Measurements from ENCODE around the gene AKIP1.
"Not testable (repeated sequence)": the region's sequence is repeated elsewhere in the genome, so short reads cannot be mapped to it uniquely, and the experiment has no call there.

The AKIP1 gene, protein sequence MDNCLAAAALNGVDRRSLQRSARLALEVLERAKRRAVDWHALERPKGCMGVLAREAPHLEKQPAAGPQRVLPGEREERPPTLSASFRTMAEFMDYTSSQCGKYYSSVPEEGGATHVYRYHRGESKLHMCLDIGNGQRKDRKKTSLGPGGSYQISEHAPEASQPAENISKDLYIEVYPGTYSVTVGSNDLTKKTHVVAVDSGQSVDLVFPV

DNA sequence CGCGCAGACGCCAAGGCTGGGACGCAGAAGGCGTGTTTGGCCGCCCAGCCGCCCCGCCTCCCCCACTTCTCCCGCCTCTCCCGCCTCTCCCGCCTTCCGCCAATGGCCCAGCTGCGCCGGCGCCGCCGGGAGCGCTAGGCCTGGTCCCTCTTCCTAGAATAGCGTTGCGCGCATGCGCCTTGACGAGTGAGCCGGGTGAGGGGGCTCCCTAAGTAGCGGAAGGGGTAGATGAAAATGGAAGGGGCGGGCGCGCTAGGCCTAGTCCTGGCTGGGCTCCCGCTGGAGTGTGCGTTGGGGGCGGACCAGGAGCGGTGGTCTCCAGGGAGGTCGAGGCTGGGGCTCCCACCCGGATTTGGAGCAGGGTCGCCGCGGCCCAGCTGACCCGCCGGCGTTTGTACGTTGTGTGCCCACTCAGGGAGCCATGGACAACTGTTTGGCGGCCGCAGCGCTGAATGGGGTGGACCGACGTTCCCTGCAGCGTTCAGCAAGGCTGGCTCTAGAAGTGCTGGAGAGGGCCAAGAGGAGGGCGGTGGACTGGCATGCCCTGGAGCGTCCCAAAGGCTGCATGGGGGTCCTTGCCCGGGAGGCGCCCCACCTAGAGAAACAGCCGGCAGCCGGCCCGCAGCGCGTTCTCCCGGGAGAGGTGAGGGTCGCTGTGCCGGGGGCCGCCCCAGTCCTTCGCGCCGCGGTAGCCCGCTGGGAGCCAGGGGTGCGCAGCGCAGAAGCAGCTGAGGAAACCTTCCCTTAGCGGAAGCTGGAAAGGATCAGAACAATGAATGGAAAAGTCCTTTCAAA is at the start of gene AKIP1:
AKIP1 (plus strand) TSS at position 161 of the 795 bp plus-strand sequence; CDS start at position 422, 261 bp downstream.
- DNase-seq, result peak; percentile 86 to 93

DNA sequence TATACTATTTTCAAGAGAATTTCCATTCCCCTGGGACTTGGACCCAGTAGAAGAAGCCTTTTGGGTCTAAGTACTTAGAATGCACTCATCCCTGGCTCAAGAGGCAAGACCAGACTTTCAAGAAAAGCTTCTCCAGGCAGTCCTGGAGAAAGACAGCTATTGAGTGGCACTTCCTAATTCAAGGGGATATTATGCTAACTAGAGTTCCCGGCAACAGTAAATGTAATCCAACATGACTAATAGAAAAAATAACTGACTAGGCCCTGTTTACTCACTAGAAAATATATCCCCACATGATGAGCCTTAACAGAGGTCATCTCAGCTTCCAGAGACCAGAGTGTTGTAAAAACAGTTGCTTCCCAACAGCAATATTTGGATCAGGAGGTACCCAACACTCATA is 47.2 kb upstream of the AKIP1 start:
- no peak for DNase-seq

DNA sequence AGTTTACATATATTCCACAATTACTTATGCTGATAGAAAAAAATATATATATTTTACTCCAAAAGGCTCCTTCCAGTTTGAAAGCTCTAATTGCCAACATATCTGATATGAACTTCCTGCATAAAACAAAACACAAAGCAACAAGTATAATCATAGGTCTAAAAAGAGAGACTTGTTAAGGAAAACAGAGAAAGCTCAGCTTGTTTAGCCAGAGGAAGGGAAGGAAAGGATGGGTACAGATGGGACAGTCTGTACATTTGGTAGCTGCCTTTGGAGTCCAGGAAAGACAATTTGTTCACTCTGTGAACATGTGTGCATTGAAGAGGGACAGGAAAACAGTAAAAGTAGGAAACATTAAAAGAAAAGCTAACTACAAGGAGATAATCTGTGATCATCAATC is 45.7 kb upstream of the AKIP1 start:
- DNase-seq, result no peak

DNA sequence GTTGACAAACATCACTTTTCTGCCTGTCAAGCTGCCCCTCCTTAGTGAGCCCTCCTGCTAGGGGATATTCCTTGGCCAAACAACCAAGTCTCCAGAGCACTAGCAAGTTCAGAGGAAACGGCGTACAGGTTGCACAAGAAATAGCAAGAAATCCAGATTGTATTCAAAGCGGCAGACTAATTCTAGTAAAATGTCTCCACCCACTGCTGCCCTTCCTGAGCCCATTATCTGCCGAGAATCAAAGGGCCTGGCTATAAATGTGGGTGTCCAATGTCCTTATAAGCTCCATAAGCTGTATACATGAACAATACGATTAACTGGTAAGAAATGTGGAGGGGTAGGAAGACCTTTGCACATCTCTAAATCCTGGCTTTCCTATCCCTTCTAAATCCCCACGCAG is 44.0 kb upstream of the AKIP1 start:
- no peak for DNase-seq

DNA sequence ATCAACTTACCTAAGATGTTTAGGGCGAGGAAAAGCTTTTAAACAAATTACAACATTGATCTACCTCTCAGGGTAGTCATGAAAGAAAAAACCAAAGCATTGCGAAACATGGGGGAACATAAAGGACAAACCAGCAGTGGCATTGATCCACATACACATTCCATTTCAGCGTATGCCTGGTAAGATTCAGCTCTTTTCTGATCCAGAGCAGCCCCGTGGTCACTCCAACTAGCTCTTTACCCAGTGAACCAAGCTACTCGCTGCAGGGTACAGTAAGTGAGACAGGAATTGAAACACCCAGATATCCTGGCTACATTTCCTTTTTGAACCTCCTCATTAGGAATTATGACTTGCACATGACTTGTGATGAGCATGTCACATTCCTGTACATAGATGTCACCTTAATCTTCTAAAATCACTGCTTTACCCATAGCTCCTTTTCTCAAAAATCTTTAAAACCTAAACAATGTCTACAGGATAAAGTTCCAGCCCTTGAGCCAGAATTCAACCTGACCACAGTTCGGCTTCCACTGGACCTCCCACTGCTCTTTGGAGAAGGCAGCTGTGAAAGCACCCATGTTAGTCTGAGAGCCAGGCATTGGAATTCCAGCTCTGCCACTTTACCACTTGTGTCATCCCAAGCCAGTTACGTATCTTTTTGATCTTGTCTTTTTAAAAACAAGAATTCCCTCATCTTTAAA is 42.9 kb upstream of the AKIP1 start:
- no peak for DNase-seq

DNA sequence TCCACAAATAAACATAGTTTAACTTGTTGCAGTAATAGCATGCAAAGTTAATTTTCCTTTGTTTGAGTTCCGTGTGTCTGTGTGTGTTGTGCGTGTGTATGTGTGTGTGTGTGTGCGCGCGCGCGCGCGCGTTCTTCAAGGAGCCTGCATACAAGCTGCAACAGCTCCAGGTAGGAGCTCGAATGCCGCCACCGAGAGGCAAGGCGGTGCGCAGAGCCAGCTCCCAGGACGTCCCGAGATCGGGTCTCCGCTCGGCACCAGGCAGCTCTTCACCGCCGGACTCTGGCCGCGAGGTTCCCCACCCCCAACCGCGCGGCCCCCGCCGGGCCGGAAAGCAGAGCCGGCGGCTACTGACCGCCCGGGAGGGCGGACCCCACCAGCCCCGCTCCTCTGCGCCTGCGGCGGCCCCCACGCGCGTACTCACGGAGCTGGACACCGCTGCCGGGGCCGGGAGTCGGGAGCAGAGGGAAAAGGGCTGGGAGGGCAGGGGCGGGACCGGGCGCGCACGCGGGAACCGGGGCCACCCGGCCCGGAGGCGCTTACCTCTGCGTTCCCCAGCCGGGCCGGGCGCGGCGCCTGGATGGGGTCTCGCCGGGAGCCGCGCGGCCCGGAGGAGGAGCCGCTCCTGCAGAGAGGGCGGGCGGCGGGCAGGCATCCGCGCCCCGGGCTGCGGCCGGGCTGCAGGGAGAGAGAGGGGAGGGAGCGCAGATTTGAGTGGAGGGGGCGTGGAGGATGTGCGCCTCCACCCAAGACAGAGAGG is 40.4 kb upstream of the AKIP1 start:
- peak in 1 of 2 donors; percentile 41 for DNase-seq

DNA sequence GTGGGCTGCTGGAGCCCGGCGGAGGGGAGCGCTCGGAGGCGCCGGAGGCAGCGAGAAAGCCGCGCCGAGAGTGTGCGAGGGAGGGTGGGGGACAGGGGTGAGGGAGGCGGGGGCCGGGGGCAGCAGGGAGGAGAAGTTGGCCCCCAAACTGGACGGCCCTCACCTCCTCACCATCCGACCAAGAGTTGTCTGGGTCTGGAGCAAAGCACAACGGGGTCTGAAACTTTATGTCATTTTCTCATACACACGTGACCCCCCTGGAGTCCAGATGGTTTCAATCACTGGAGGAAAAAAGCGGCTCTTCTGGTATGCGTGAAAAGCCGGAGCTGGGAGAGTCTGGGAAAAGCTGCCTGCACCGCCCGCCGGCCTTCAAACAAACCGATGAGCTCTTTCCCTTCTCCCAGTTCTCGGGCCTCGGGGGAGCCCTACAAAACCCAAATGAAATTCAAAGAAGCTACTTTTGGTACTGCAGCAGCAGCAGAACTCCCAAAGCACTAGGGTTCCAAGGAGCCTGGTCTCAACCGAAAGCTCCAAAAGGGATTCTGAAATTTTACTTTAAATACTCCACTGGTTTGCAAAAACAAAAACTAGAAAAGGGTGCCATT is 39.7 kb upstream of the AKIP1 start:
- DNase-seq, result no peak

DNA sequence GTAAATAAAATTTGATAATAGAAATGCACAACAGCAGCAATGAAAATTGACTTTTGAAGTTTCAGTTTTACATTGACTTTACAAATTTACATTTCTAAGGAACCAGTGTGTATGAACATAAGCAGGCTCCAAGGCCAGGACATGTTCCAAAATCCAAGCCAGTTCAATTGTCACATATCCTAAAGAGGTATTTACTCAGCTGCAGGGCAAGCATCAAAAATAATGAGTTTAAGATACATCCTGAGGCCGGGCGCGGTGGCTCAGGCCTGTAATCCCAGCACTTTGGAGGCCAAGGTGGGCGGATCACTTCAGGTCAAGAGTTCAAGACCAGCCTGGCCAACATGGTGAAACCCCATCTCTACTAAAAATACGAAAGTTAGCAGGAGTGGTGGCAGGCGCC is 39.0 kb upstream of the AKIP1 start:
- DNase-seq, result no peak

DNA sequence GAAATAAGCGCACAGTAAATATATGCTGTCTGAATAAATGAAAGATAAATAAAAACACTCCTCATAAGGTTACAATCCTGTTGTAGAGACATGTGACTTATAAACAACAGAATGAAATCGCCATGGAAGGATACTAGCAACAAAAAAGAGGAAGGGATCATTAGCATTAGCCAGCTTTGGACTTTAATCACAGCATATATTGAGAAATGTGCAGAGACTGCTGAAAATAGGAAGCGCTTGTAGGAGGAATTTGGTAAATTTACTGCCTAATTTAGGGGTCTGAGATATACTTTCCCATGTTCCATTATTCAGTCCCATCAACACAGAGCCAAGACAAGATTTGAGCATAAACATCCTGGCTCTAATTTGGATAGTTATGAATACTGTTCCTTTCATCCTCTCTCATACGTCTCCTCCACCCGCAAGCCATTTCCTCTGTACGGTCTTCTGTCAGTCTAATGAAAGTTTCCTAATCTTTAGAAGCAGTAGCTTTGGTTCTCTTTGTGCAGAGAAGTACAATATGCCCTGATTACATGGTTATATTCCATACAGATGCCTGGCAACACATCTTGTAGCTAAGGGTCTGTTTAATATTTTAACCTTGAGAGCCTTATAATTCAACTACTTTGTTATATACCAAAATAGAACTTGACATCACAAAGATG is 37.1 kb upstream of the AKIP1 start:
- DNase-seq, result no peak

DNA sequence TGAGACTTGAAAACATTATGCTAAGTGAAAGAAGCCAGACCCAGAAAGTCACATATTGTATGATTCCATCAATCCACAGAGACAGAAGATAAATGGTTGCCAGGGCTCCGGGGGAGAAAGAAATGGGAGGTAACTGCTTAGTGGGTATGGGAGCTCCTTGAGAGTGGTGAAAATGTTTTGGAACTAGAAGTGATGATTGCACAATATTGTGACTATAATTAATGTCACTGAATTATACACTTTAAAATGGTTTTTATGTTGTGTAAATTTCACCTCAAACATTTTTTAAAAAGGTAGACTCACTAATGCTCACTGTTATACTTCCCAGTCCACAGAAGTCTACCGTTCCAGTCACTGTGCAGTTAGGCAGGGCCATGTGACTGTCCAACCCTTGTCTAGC is 32.2 kb upstream of the AKIP1 start:
- DNase-seq, result no peak

DNA sequence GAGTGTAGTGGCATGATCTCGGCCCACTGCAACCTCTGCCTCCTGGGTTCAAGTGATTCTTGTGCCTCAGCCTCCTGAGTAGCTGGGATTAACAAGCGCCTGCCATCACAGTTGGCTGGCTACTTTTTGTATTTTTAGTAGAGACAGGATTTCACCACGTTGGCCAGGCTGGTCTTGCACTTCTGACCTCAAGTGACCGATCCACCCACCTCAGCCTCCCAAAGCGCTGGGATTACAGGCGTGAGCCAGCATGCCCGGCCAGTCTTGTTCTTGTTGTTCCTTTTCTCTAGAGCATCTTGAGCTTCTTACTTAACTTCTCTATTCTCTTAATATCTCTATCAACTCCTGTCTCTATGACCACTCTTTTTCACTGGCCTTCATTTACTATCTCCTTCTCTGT is 29.4 kb upstream of the AKIP1 start:
- not testable (repeated sequence) for DNase-seq

DNA sequence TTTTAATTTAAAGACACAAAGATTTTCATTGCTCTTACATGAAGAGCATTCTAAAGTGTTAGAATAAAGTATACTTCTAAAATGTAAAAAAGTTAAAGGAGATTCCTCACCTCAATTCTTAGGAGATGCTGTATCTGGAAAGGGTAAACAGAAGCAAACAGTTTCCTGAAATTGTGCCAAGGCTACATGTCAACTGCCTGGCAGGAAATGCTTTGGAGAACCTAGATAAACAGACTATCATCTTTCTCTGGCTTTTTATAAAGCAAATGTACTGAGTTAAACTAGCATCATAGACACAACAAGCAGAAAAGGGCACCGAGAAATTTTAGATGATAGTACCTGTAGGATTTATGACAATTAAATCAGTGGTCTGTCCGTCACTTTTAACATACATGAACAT is 24.7 kb upstream of the AKIP1 start:
- no peak for DNase-seq

DNA sequence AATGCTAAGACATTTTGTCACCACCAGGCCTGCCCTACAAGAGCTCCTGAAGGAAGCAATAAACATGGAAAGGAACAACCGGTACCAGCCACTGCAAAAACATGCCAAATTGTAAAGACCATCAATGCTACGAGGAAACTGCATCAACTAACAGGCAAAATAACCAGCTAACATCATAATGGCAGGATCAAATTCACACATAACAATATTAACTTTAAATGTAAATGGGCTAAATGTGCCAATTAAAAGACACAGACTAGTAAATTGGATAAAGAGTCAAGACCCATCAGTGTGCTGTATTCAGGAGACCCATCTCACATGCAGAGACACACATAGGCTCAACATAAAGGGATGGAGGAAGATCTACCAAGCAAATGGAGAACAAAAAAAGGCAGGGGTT is 19.8 kb upstream of the AKIP1 start:
- not testable (repeated sequence) for DNase-seq

DNA sequence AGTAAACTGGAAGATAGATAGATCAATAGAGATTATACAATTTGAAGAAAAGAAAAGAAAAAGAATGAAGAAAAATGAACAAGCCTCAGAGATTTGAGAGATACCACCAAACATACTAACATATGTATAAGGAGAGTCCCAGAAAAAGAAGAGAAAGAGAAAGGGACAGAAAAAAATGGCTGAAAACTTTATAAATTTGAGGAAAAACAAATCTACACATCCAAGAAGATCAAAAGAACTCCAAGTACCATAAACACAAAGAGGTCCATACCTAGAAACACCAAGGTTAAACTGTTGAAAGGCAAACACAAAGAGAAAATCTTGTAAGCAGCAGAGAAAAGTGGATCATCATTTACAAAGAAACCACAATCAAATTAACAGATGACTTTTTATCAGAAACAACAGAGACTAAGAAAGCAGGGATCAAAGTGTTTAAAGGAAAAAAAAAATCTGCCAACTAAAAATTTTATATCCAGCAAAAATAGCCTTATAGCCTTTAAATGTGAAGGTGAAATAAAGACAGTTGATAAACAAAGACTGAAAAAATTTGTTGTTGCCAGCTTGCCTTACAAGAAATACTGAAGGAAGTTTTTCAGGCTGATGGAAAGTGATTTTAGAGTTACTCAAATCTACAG is 11.8 kb upstream of the AKIP1 start:
- no peak for DNase-seq

DNA sequence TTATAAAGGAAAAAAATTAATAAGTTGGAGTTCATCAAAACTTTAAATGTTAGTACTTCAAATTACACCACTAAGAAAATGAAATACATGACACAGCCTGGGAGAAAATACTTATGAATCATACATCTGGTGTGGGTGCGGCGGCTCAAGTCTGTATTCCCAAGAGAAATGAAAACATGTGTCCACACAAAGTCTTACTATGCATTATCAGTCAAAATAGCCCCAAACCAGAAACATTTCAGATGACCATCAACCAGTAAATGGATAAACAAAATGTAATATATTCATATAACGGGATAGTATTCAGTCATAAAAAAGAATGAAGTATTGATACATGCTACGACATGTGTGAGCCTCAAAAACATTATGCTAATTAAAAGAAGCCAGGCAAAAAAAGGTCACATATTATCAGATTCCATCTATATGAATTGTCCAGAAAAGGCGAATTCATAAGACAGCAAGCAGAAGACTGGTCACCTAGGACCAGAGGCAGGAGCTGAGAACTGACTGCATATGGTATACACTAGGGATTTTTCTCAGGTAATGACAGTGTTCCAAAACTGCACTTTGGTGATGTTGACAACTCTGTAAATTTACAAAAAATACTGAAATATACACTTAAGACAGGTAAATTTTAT is 5.3 kb upstream of the AKIP1 start:
- no peak for DNase-seq

DNA sequence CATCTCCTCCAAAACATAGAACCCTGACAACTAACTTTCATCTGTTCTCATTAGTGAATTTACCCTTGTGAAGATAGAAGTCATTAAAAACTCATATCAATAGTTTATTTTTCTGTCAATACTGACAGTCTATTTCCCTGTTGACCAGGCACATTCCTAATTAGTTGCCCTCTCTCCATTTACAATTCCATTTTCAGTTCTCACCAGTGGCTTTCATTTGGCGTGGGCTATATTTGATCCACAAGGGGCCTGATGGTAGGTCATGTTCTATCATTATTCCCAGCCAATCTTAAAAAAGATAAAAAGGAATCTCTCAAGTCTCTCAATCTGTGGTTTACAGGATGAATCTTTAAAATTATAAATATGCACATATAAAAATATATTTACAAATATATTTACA is 3.9 kb upstream of the AKIP1 start:
- no peak for DNase-seq

DNA sequence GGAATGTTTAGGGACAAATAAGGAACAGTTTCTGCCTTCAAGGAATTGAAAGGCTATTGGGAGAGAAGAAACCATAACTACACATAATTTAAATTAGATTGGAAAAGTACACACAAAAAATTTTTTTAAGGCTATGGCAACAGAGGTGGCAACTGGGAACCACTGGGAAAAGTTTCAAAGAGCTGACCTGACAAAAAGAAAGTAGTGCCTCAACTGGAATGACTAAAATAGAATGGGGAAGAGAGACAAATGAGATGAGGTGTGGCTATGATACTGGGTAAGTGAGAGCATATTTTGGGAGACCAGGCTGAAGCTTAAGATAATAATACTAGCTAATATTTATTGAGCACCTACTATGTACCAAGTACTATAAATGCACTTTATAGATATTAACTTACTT is 2.9 kb upstream of the AKIP1 start:
- no peak for DNase-seq

DNA sequence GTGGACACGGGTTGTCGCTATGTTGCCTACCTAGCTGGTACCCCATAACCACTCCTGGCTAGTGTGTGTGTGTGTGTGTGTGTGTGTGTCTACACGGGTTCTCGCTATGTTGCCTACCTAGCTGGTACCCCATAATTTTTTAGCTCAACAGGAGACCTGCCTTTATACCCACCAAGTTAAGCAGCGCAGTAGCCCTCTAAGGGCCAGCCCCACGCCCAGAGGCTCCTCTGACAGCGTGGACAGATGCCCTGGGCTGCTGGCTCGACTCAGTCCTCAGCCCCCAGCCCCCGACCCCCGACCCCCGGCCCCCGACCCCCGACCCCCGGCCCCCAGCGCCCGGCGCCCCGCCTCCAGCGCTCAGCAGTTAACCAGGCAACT is 351 bp upstream of the AKIP1 start:
- no peak for DNase-seq

DNA sequence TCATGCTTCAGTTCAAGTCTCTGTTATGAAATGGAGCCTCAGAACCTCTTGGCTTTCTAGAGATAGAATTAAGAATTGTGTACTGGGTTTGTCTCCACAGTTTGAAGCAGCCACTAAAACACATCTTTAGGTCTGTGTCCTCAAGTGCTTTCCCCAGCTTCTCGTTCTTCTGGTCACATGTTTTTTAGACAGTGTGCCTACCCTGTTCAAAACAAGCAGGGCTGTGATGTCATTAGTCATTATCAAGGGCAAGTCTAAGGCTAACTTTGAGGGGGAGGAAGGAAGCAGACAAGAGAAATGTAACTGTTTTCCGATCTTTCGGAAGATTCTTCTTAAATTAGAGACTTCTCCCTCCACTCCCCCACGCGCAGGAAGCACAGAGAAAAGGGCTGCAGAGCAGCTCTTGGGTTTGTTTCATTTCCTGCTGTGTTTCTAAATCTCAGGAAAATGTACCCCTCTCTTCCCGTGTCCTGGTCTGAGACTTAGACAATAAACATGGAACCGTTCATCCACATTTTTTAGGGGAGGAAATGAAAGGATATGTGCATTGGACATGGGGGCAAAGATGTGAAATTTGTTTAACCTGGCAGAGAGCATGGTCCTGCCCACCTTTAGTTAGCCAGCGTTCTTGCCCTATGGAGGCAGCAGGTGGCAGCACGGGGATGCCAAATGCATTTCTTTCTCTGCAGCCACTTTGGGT is 3.1 kb downstream of the AKIP1 start:
- DNase-seq, result peak; percentile 38 to 50

DNA sequence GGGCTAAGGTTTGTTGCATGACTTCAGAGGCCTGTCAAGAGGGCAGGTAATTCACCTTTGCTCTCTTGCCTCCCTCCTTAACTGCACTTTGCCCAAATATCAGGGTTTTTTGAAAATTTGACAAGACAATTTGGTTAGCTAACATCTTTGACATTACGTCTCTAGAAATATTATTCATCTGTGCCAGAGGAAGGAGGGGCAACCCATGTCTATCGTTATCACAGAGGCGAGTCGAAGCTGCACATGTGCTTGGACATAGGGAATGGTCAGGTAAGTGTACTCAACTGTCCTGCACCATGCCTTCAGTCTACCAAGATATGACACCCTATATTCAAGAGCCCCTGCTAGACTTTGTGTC is 3.7 kb downstream of the AKIP1 start:
- DNase-seq, result no peak

Measured in stimulated activated CD4-positive, alpha-beta T cell treated with anti-CD3 and anti-CD28 coated beads, Interleukin-2, amount 100 ng/mL, for 24 hours (primary cell).